Stimulated activated naive B cell treated with anti-CD40 and anti-IgM and Interleukin-4, amounts not matched to agents 10 μg/mL and 1 μg/mL and 100 μg/mL, for 72 hours (primary cell): ENCODE data around the gene CEP112.

Experiments used
- ATAC-seq, 2 donors: fragments of 150-1000 bp; cut with Tn5 transposase; replicated peaks; 2 replicates each; pipeline ENCODE4 v1.10.0; 2021; ENCODE audit warnings: moderate library complexity in 1 of 2
- DNase-seq: peaks from one replicate; pipeline ENCODE4 v3.0.0; 2021
- H3K27ac Mint-ChIP-seq: one replicate; pipeline ENCODE4 v1.8.0; 2022; ENCODE audit warnings: mild to moderate bottlenecking, mixed read lengths
- H3K27me3 Mint-ChIP-seq, 2 donors: one replicate each; pipeline ENCODE4 v1.8.0; 2022; ENCODE audit warnings: mixed read lengths in 2 of 2
- H3K36me3 Mint-ChIP-seq, 2 donors: one replicate each; pipeline ENCODE4 v1.8.0; 2022; ENCODE audit warnings: mixed read lengths in 2 of 2, mild to moderate bottlenecking in 1 of 2
- H3K4me1 Mint-ChIP-seq, 2 donors: one replicate each; pipeline ENCODE4 v1.8.0; 2022; ENCODE audit warnings: mixed read lengths in 2 of 2, mild to moderate bottlenecking in 1 of 2
- H3K4me3 Mint-ChIP-seq, 2 donors: one replicate each; pipeline ENCODE4 v1.8.0; 2022; ENCODE audit warnings: mild to moderate bottlenecking in 2 of 2, mixed read lengths in 2 of 2, moderate library complexity in 1 of 2
- H3K9me3 Mint-ChIP-seq, 2 donors: one replicate each; pipeline ENCODE4 v1.8.0; 2022; ENCODE audit warnings: mixed read lengths in 2 of 2, mild to moderate bottlenecking in 1 of 2

Gene CEP112

GRCh38 chr17:66152756-66153155, 39.2 kb downstream of the CEP112 start:
- H3K4me3 Mint-ChIP-seq = no peak overlapping the region
- ATAC-seq = no peak
- peaks cover 2 to 5% of the 10 kb centered on the region in 2 donors for H3K9me3 Mint-ChIP-seq
- peaks cover 0 to 12% of the 10 kb centered on the region in 2 donors for H3K36me3 Mint-ChIP-seq
- H3K27me3 Mint-ChIP-seq = no peaks in the 10 kb centered on the region
- no peak overlapping the region for H3K27ac Mint-ChIP-seq
- DNase-seq = no peak
- peaks cover 5 to 7% of the 10 kb centered on the region in 2 donors for H3K4me1 Mint-ChIP-seq

GRCh38 chr17:66150708-66151107, 41.2 kb downstream of the CEP112 start:
- no peak for DNase-seq
- Mint-ChIP-seq H3K4me3 (no peak overlapping the region), H3K4me1 (peaks cover 5 to 7% of the 10 kb centered on the region in 2 donors), H3K36me3 (peaks cover 0 to 3% of the 10 kb centered on the region in 2 donors), H3K27me3 (no peaks in the 10 kb centered on the region), H3K27ac (no peak overlapping the region), H3K9me3 (peaks cover 0 to 3% of the 10 kb centered on the region in 2 donors)
- no peak for ATAC-seq

GRCh38 chr17:66149562-66149961, 42.4 kb downstream of the CEP112 start:
- Mint-ChIP-seq H3K9me3 (peaks cover 0 to 3% of the 10 kb centered on the region in 2 donors), H3K4me3 (no peak overlapping the region), H3K27me3 (no peaks in the 10 kb centered on the region), H3K4me1 (peaks cover 5 to 7% of the 10 kb centered on the region in 2 donors), H3K27ac (no peak overlapping the region), H3K36me3 (peaks cover 0 to 3% of the 10 kb centered on the region in 2 donors)
- DNase-seq = no peak
- ATAC-seq = no peak

GRCh38 chr17:66146394-66146793, 45.5 kb downstream of the CEP112 start:
- H3K9me3 Mint-ChIP-seq = peaks cover 0 to 2% of the 10 kb centered on the region in 2 donors
- H3K27me3 Mint-ChIP-seq = no peaks in the 10 kb centered on the region
- no peak overlapping the region for H3K4me3 Mint-ChIP-seq
- no peak for DNase-seq
- H3K36me3 Mint-ChIP-seq = no peaks in the 10 kb centered on the region
- peaks cover 8 to 16% of the 10 kb centered on the region in 2 donors for H3K4me1 Mint-ChIP-seq
- H3K27ac Mint-ChIP-seq = no peak overlapping the region
- no peak for ATAC-seq

GRCh38 chr17:66143657-66144282, 48.2 kb downstream of the CEP112 start:
- H3K4me1 Mint-ChIP-seq = peaks cover 12 to 27% of the 10 kb centered on the region in 2 donors
- ATAC-seq = no peak
- H3K4me3 Mint-ChIP-seq = no peak overlapping the region
- H3K27me3 Mint-ChIP-seq = no peaks in the 10 kb centered on the region
- H3K36me3 Mint-ChIP-seq = peaks cover 0 to 3% of the 10 kb centered on the region in 2 donors
- H3K9me3 Mint-ChIP-seq = peaks cover 4% of the 10 kb centered on the region in 2 donors
- H3K27ac Mint-ChIP-seq = no peak overlapping the region
- no peak for DNase-seq

- Mint-ChIP-seq H3K4me3 (no peak overlapping the region), H3K27me3 (no peaks in the 10 kb centered on the region), H3K27ac (no peak overlapping the region), H3K36me3 (peaks cover 3 to 10% of the 10 kb centered on the region in 2 donors), H3K4me1 (peaks cover 20 to 37% of the 10 kb centered on the region in 2 donors), H3K9me3 (peaks cover 8 to 12% of the 10 kb centered on the region in 2 donors)
- ATAC-seq (no peak), DNase-seq (no peak)
These were observed 49.5 kb downstream of the CEP112 start for GRCh38 chr17:66142428-66142827.

- DNase-seq (no peak), ATAC-seq (no peak)
- Mint-ChIP-seq H3K27me3 (no peaks in the 10 kb centered on the region), H3K9me3 (peaks cover 13 to 20% of the 10 kb centered on the region in 2 donors), H3K4me3 (peak overlapping the region in 1 of 2 donors; percentile 2), H3K27ac (peak overlapping the region; percentile 51), H3K4me1 (peaks cover 31 to 44% of the 10 kb centered on the region in 2 donors), H3K36me3 (peaks cover 6 to 20% of the 10 kb centered on the region in 2 donors)
These were observed 53.8 kb downstream of the CEP112 start for GRCh38 chr17:66138120-66138519.

- Mint-ChIP-seq H3K4me3 (no peak overlapping the region), H3K27me3 (no peaks in the 10 kb centered on the region), H3K27ac (no peak overlapping the region), H3K36me3 (peaks cover 6 to 20% of the 10 kb centered on the region in 2 donors), H3K9me3 (peaks cover 13 to 20% of the 10 kb centered on the region in 2 donors), H3K4me1 (peaks cover 31% of the 10 kb centered on the region in 2 donors)
- ATAC-seq (no peak), DNase-seq (no peak)
These were observed 56.0 kb downstream of the CEP112 start for GRCh38 chr17:66135896-66136295.

- Mint-ChIP-seq H3K4me3 (no peak overlapping the region), H3K27me3 (no peaks in the 10 kb centered on the region), H3K36me3 (peaks cover 6 to 20% of the 10 kb centered on the region in 2 donors), H3K4me1 (peaks cover 29% of the 10 kb centered on the region in 2 donors), H3K9me3 (peaks cover 13 to 20% of the 10 kb centered on the region in 2 donors), H3K27ac (no peak overlapping the region)
- ATAC-seq (no peak), DNase-seq (no peak)
These were observed 56.7 kb downstream of the CEP112 start for GRCh38 chr17:66135219-66135618.

- Mint-ChIP-seq H3K9me3 (no peaks in the 10 kb centered on the region), H3K4me1 (no peaks in the 10 kb centered on the region), H3K36me3 (no peaks in the 10 kb centered on the region), H3K27me3 (no peaks in the 10 kb centered on the region), H3K4me3 (no peak overlapping the region), H3K27ac (no peak overlapping the region)
- no peak for DNase-seq
- ATAC-seq = no peak
These were observed 62.2 kb downstream of the CEP112 start for GRCh38 chr17:66129759-66130158.

GRCh38 chr17:66126231-66126630, 65.7 kb downstream of the CEP112 start:
- ATAC-seq = no peak
- peaks cover 0 to 4% of the 10 kb centered on the region in 2 donors for H3K27me3 Mint-ChIP-seq
- no peaks in the 10 kb centered on the region for H3K4me1 Mint-ChIP-seq
- H3K9me3 Mint-ChIP-seq = peaks cover 4 to 5% of the 10 kb centered on the region in 2 donors
- peaks cover 2 to 4% of the 10 kb centered on the region in 2 donors for H3K36me3 Mint-ChIP-seq
- no peak for DNase-seq
- H3K4me3 Mint-ChIP-seq = no peak overlapping the region
- H3K27ac Mint-ChIP-seq = no peak overlapping the region

GRCh38 chr17:66123163-66123562, 68.8 kb downstream of the CEP112 start:
- Mint-ChIP-seq H3K27me3 (peaks cover 0 to 6% of the 10 kb centered on the region in 2 donors), H3K4me3 (no peak overlapping the region), H3K4me1 (no peaks in the 10 kb centered on the region), H3K36me3 (peaks cover 3 to 4% of the 10 kb centered on the region in 2 donors), H3K27ac (no peak overlapping the region), H3K9me3 (peaks cover 4 to 9% of the 10 kb centered on the region in 2 donors)
- DNase-seq = no peak
- no peak for ATAC-seq

GRCh38 chr17:66115246-66115645, 76.7 kb downstream of the CEP112 start:
- Mint-ChIP-seq H3K27ac (no peak overlapping the region), H3K9me3 (peaks cover 5 to 16% of the 10 kb centered on the region in 2 donors), H3K36me3 (peaks cover 0 to 6% of the 10 kb centered on the region in 2 donors), H3K4me1 (no peaks in the 10 kb centered on the region), H3K4me3 (no peak overlapping the region), H3K27me3 (no peaks in the 10 kb centered on the region)
- ATAC-seq (no peak), DNase-seq (no peak)

- ATAC-seq = no peak
- H3K27ac Mint-ChIP-seq = no peak overlapping the region
These were observed 77.3 kb downstream of the CEP112 start for GRCh38 chr17:66114609-66115008.

GRCh38 chr17:66107731-66108130, 84.2 kb downstream of the CEP112 start:
- H3K4me3 Mint-ChIP-seq = no peak overlapping the region
- no peaks in the 10 kb centered on the region for H3K4me1 Mint-ChIP-seq
- H3K9me3 Mint-ChIP-seq = peaks cover 12 to 17% of the 10 kb centered on the region in 2 donors
- no peaks in the 10 kb centered on the region for H3K27me3 Mint-ChIP-seq
- ATAC-seq = no peak
- no peak overlapping the region for H3K27ac Mint-ChIP-seq
- H3K36me3 Mint-ChIP-seq = peaks cover 1 to 9% of the 10 kb centered on the region in 2 donors
- no peak for DNase-seq

More at GRCh38 chr17:66114609-66115008, 77.3 kb downstream of the CEP112 start:
- Mint-ChIP-seq H3K27me3 (no peaks in the 10 kb centered on the region), H3K9me3 (peaks cover 5 to 13% of the 10 kb centered on the region in 2 donors), H3K4me3 (no peak overlapping the region), H3K36me3 (peaks cover 0 to 6% of the 10 kb centered on the region in 2 donors), H3K4me1 (no peaks in the 10 kb centered on the region)
- DNase-seq = no peak
